Measurements from ENCODE around the gene HIRIP3.

- TF ChIP-seq REST (IDR thresholded peaks at IDR 0.05; ENCODE audit: low read depth) (no peak), YY1 (IDR thresholded peaks at IDR 0.05; ENCODE audit: low read depth) (no peak), MAX (IDR thresholded peaks at IDR 0.05) (no peak), EP300 (IDR thresholded peaks at IDR 0.05; ENCODE audit: borderline replicate concordance) (no peak), RAD21 (IDR thresholded peaks at IDR 0.05; ENCODE audit: low read depth) (no peak), CEBPB (IDR thresholded peaks at IDR 0.05) (no peak), TEAD4 (IDR thresholded peaks at IDR 0.05) (no peak), EGR1 (IDR thresholded peaks at IDR 0.05) (no peak), TCF12 (IDR thresholded peaks at IDR 0.05; ENCODE audit: low read depth) (no peak), TAF1 (IDR thresholded peaks at IDR 0.05; ENCODE audit: low read depth) (no peak), FOXM1 (IDR thresholded peaks at IDR 0.05; ENCODE audit: borderline replicate concordance, low read depth) (no peak)
Observed at GRCh38 chr16:29984137-29984763, 11.2 kb downstream of the HIRIP3 start.
